ENCODE measurements around the gene SH3RF1. TPM values are rescaled to one million over a fixed set of nuclear protein-coding genes. Genes with fewer than 3 reads are reported as not detected.

Gene SH3RF1
- polyA plus RNA-seq, 5 donors = 18.7 to 20.9 (median 19.0) TPM

GRCh38 chr4:169136796-169137557 is 133.8 kb downstream of the SH3RF1 start:
- no peak for DNase-seq

- DNase-seq = no peak
These were observed 134.4 kb downstream of the SH3RF1 start for GRCh38 chr4:169136330-169136729.

GRCh38 chr4:169135776-169136175 is 135.0 kb downstream of the SH3RF1 start:
- DNase-seq = no peak

GRCh38 chr4:169133932-169134331 is 136.8 kb downstream of the SH3RF1 start:
- DNase-seq = peak; percentile 55 to 56

GRCh38 chr4:169132561-169133305 is 138.0 kb downstream of the SH3RF1 start:
- DNase-seq = no peak

- no peak for DNase-seq
These were observed 139.1 kb downstream of the SH3RF1 start for GRCh38 chr4:169131556-169132208.

GRCh38 chr4:169128902-169129301 is 141.9 kb downstream of the SH3RF1 start:
- DNase-seq = no peak

GRCh38 chr4:169127314-169127713 is 143.4 kb downstream of the SH3RF1 start:
- no peak for DNase-seq

GRCh38 chr4:169124661-169125060 is 146.1 kb downstream of the SH3RF1 start:
- DNase-seq = no peak

- no peak for DNase-seq
These were observed 148.3 kb downstream of the SH3RF1 start for GRCh38 chr4:169122422-169122821.

GRCh38 chr4:169121861-169122382 is 148.8 kb downstream of the SH3RF1 start:
- no peak for DNase-seq

GRCh38 chr4:169120624-169121023 is 150.1 kb downstream of the SH3RF1 start:
- no peak for DNase-seq

GRCh38 chr4:169119536-169119935 is 151.2 kb downstream of the SH3RF1 start:
- DNase-seq = no peak

- no peak for DNase-seq
These were observed 153.1 kb downstream of the SH3RF1 start for GRCh38 chr4:169117591-169118081.

GRCh38 chr4:169116270-169116901 is 154.4 kb downstream of the SH3RF1 start:
- DNase-seq = no peak

GRCh38 chr4:169115897-169116254 is 154.9 kb downstream of the SH3RF1 start:
- DNase-seq = no peak

GRCh38 chr4:169115144-169115896 is 155.4 kb downstream of the SH3RF1 start:
- DNase-seq = no peak

GRCh38 chr4:169114341-169114974 is 156.3 kb downstream of the SH3RF1 start:
- DNase-seq = no peak

- no peak for DNase-seq
These were observed 160.1 kb downstream of the SH3RF1 start for GRCh38 chr4:169110633-169111032.

- DNase-seq = peak in 1 of 2 donors; percentile 11
These were observed 161.6 kb downstream of the SH3RF1 start for GRCh38 chr4:169109035-169109675.
